SK-N-SH (cell line): ENCODE measurements around the gene RCHY1. TPM values are rescaled to one million over a fixed set of nuclear protein-coding genes. Genes with fewer than 3 reads are reported as not detected.

Experiments used
- CTCF ChIA-PET: fragments of 300-600, 350-600 bp; formaldehyde crosslinking; extraction: SDS; loops from one replicate; lab custom pipeline; 2021; lab: Yijun Ruan, JAX
- POLR2A ChIA-PET: fragments of 350-600 bp; sonication (Branson Sonifier 250); formaldehyde crosslinking; extraction: SDS; loops from one replicate; lab custom pipeline; 2020; ENCODE audit warnings: antibody characterized with exemption, inconsistent platforms; lab: Yijun Ruan, JAX
- DNase-seq: peaks from one replicate; pipeline ENCODE4 v3.0.0; 2012
- H2AFZ ChIP-seq: fragments of 200-600 bp; sonication (generic); 2 replicates; pipeline ENCODE4 v1.8.1; 2016; ENCODE audit warnings: antibody characterized with exemption, mild to moderate bottlenecking, low read depth
- H3F3A ChIP-seq: fragments of 200-600 bp; sonication (generic); replicated peaks from 2 replicates; pipeline ENCODE3; 2016; ENCODE audit warnings: antibody characterized with exemption, mild to moderate bottlenecking; ENCODE audit not compliant: insufficient read depth
- H3K27ac ChIP-seq, 2 experiments: fragments of 200-500 bp in 1 of 2; fragments of 200-600 bp in 1 of 2; sonication (Bioruptor generic) in 1 of 2; sonication (generic), shearing (Covaris generic) in 1 of 2; 2 replicates each; pipeline versions ENCODE4 v1.5.1 to v1.6.1; 2014 to 2016; ENCODE audit warnings: low read depth in 2 of 2, inconsistent platforms in 1 of 2, low read length in 1 of 2, mild to moderate bottlenecking in 1 of 2, mixed read lengths in 1 of 2
- H3K27me3 ChIP-seq: fragments of 200-600 bp; sonication (generic), shearing (Covaris generic); 2 replicates; pipeline ENCODE4 v1.6.1; 2016; ENCODE audit warnings: mixed run types; ENCODE audit not compliant: insufficient read depth
- H3K36me3 ChIP-seq, 2 experiments: fragments of 200-500 bp in 1 of 2; fragments of 200-600 bp in 1 of 2; sonication (Bioruptor generic) in 1 of 2; sonication (generic) in 1 of 2; replicated peaks in 1 of 2; 2 replicates each; pipeline versions ENCODE3 to v1.5.1; 2014 to 2016; ENCODE audit warnings: low read length in 1 of 2, mild to moderate bottlenecking in 1 of 2; ENCODE audit not compliant: insufficient read depth in 2 of 2, control insufficient read depth in 1 of 2
- H3K4me1 ChIP-seq, 2 experiments: fragments of 200-500 bp in 1 of 2; fragments of 200-600 bp in 1 of 2; sonication (Bioruptor generic) in 1 of 2; sonication (generic), shearing (Covaris generic) in 1 of 2; 2 replicates each; pipeline versions ENCODE4 v1.5.1 to v1.6.1; 2014 to 2016; ENCODE audit warnings: low read depth in 1 of 2, low read length in 1 of 2, mixed run types in 1 of 2; ENCODE audit not compliant: insufficient read depth in 2 of 2, control insufficient read depth in 1 of 2
- H3K4me2 ChIP-seq: fragments of 200-600 bp; sonication (generic), shearing (Covaris generic); 2 replicates; pipeline ENCODE4 v1.6.1; 2017; ENCODE audit warnings: mixed run types
- H3K4me3 ChIP-seq, 2 experiments: fragments of 200-500 bp in 1 of 2; fragments of 200-600 bp in 1 of 2; sonication (Bioruptor generic) in 1 of 2; sonication (generic), shearing (Covaris generic) in 1 of 2; 2 replicates each; pipeline versions ENCODE4 v1.5.1 to v1.8.1; 2014 to 2016; ENCODE audit warnings: low read depth in 2 of 2, inconsistent platforms in 1 of 2, low read length in 1 of 2, mild to moderate bottlenecking in 1 of 2, mixed read lengths in 1 of 2, moderate library complexity in 1 of 2
- H3K79me2 ChIP-seq: fragments of 200-600 bp; sonication (generic); 2 replicates; pipeline ENCODE4 v1.8.1; 2017; ENCODE audit warnings: mild to moderate bottlenecking; ENCODE audit not compliant: insufficient read depth
- H3K9ac ChIP-seq: fragments of 200-600 bp; sonication (generic); 2 replicates; pipeline ENCODE4 v1.6.1; 2017; ENCODE audit warnings: mixed run types
- H3K9me2 ChIP-seq: fragments of 200-600 bp; sonication (generic); 2 replicates; pipeline ENCODE4 v1.6.1; 2017; ENCODE audit warnings: mixed run types
- H3K9me3 ChIP-seq: fragments of 200-600 bp; sonication (generic); 2 replicates; pipeline ENCODE4 v1.6.1; 2017; ENCODE audit warnings: mixed run types, mild to moderate bottlenecking, moderate library complexity
- H4K20me1 ChIP-seq: fragments of 200-600 bp; sonication (generic); 2 replicates; pipeline ENCODE4 v1.6.1; 2017; ENCODE audit warnings: mild to moderate bottlenecking, mixed run types; ENCODE audit not compliant: insufficient read depth
- CHD2 ChIP-seq: fragments of 150-350 bp; IDR thresholded peaks from 2 replicates; pipeline ENCODE4 v1.6.1; 2018; ENCODE audit warnings: low read length; ENCODE audit not compliant: partially characterized antibody
- ELF1 ChIP-seq: IDR thresholded peaks from 2 replicates; pipeline ENCODE4 v1.4.0; 2012
- FOSL2 ChIP-seq: IDR thresholded peaks from 2 replicates; pipeline ENCODE4 v1.4.0; 2012; ENCODE audit warnings: low read depth, mild to moderate bottlenecking, moderate library complexity, borderline replicate concordance
- FOXM1 ChIP-seq: IDR thresholded peaks from 2 replicates; pipeline ENCODE4 v1.4.0; 2012; ENCODE audit warnings: low read depth, mild to moderate bottlenecking
- GABPA ChIP-seq: IDR thresholded peaks from 2 replicates; pipeline ENCODE4 v1.4.0; 2012; ENCODE audit warnings: low read depth, mild to moderate bottlenecking
- JUND ChIP-seq: IDR thresholded peaks from 2 replicates; pipeline ENCODE4 v1.4.0; 2012
- POLR2AphosphoS5 ChIP-seq: IDR thresholded peaks from 2 replicates; pipeline ENCODE4 v1.6.1; 2012; ENCODE audit warnings: low read depth, low read length
- RAD21 ChIP-seq: IDR thresholded peaks from 2 replicates; pipeline ENCODE4 v1.6.1; 2012; ENCODE audit warnings: mild to moderate bottlenecking, low read length
- RCOR1 ChIP-seq: fragments of 150-350 bp; IDR thresholded peaks from 2 replicates; pipeline ENCODE4 v1.6.1; 2017; ENCODE audit warnings: antibody characterized with exemption, low read length
- REST ChIP-seq: IDR thresholded peaks from 2 replicates; pipeline ENCODE4 v1.6.1; 2012; ENCODE audit warnings: mild to moderate bottlenecking, low read depth, low read length, moderate library complexity
- RFX5 ChIP-seq: IDR thresholded peaks from 2 replicates; pipeline ENCODE4 v1.6.1; 2012; ENCODE audit warnings: mild to moderate bottlenecking, improper control_type of control experiment, low read length
- SIN3A ChIP-seq: IDR thresholded peaks from 2 replicates; pipeline ENCODE4 v1.6.1; 2012; ENCODE audit warnings: low read depth, mild to moderate bottlenecking, low read length, moderate library complexity, borderline replicate concordance
- SMC3 ChIP-seq: IDR thresholded peaks from 2 replicates; pipeline ENCODE4 v1.6.1; 2012; ENCODE audit warnings: low read depth, low read length, improper control_type of control experiment
- TAF1 ChIP-seq: IDR thresholded peaks from 2 replicates; pipeline ENCODE4 v1.6.1; 2012; ENCODE audit warnings: low read depth, mild to moderate bottlenecking, low read length, moderate library complexity, borderline replicate concordance
- TCF12 ChIP-seq: IDR thresholded peaks from 2 replicates; pipeline ENCODE4 v1.4.0; 2012
- TEAD4 ChIP-seq: IDR thresholded peaks from 2 replicates; pipeline ENCODE4 v1.4.0; 2012; ENCODE audit warnings: mild to moderate bottlenecking, borderline replicate concordance; ENCODE audit not compliant: insufficient read depth
- YY1 ChIP-seq: IDR thresholded peaks from 2 replicates; pipeline ENCODE4 v1.4.0; 2012; ENCODE audit warnings: low read depth, mild to moderate bottlenecking
- WGBS: methylation state at CpG from one replicate; pipeline ENCODE4 v1.1.6; 2017; ENCODE audit warnings: low lambda C conversion rate; 5-methylcytosine and 5-hydroxymethylcytosine counted together
- polyA plus RNA-seq, 3 experiments: library from polyadenylated mRNA; depleted of rRNA; stranded (reverse); fragments of >200 nt; gene quantifications; 2 replicates each; pipeline ENCODE4 v1.2.3, GENCODE V29; 2012
- TF ChIP-seq, protein P1 (sequence below): fragments of 200-600 bp; sonication (generic); IDR thresholded peaks from 2 replicates; pipeline ENCODE4 v1.6.1; 2017; ENCODE audit warnings: antibody characterized with exemption, mild to moderate bottlenecking, moderate library complexity
- TF ChIP-seq, protein P2 (sequence below): IDR thresholded peaks from 2 replicates; pipeline ENCODE4 v1.4.0; 2012; ENCODE audit warnings: low read depth, borderline replicate concordance
- TF ChIP-seq, protein P3 (sequence below): IDR thresholded peaks from 2 replicates; pipeline ENCODE4; 2012

Gene RCHY1
- polyA plus RNA-seq, 1 of the 3 experiments (the other 2 are of a cell fraction), result 17.4 TPM

DNA sequence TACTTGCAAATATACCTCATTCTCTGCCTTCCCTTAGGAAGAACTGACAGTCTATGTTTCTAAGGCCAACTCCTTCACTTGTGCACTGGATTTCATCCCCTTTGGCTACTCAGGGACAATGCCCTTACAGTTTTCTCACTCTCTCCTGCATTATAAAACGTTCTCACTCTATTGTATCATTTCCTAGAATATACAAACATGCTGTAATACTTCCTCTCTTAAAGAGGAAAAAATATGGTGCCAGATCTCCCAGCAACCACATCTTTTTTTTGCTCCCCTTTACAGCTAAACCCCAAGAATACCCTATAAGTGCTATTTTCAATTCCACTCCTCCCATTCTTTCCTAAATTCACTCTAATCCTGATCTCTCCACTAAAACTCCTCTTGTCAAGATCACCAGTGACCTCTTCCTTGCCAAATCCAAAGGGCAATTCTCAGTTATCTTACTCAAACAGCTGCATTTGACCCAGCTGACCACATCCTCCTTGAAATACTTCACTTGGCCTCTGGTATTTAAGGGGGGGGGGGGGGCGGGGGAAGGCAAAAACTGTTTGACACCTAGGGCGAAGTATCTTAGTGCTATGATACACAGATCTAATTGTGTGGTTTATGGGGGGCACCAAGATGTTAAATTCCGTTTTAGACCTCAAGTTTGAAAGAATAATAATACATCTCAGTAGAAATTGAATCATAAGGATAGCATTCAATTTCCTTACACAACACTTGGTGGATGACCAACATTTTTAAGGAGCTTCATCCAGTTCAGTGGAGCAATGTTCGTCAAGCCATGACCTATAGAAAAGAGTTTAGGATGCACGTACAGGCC is 1.6 kb downstream of the RCHY1 start:
- Histone ChIP-seq H3K9ac (no peak overlapping the region), H3K27me3 (no peaks in the 10 kb centered on the region), H3K27ac (peak overlapping the region; percentile 16 to 26; a peak in 2 of 4 replicates), H3K9me3 (no peaks in the 10 kb centered on the region), H3K4me3 (peak overlapping the region; percentile 90 to 93), H3K4me2 (peak overlapping the region; percentile 87), H3K79me2 (peaks cover 68% of the 10 kb centered on the region), H3K36me3 (peaks cover 22 to 33% of the 10 kb centered on the region in 2 experiments), H3F3A (no peaks in the 10 kb centered on the region), H4K20me1 (no peaks in the 10 kb centered on the region), H3K9me2 (no peaks in the 10 kb centered on the region), H3K4me1 (peaks cover 0 to 7% of the 10 kb centered on the region in 2 experiments; a peak in 2 of 4 replicates), H2AFZ (no peak overlapping the region)
- 63% methylated on average over 6 of the region's 6 CpGs for WGBS
- CTCF ChIA-PET, result interaction anchor here (1.3 to 1.6 kb wide), 2 partner anchors 15 to 212 kb away, joined by 4 to 7 read pairs; partner anchors contain the start of gene USO1
- POLR2A ChIA-PET, result no interaction called here
- no peak for DNase-seq
- TF ChIP-seq, protein P1, sequence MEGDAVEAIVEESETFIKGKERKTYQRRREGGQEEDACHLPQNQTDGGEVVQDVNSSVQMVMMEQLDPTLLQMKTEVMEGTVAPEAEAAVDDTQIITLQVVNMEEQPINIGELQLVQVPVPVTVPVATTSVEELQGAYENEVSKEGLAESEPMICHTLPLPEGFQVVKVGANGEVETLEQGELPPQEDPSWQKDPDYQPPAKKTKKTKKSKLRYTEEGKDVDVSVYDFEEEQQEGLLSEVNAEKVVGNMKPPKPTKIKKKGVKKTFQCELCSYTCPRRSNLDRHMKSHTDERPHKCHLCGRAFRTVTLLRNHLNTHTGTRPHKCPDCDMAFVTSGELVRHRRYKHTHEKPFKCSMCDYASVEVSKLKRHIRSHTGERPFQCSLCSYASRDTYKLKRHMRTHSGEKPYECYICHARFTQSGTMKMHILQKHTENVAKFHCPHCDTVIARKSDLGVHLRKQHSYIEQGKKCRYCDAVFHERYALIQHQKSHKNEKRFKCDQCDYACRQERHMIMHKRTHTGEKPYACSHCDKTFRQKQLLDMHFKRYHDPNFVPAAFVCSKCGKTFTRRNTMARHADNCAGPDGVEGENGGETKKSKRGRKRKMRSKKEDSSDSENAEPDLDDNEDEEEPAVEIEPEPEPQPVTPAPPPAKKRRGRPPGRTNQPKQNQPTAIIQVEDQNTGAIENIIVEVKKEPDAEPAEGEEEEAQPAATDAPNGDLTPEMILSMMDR, result no peak
- TF ChIP-seq FOSL2 (no peak), TCF12 (no peak), RCOR1 (no peak), SIN3A (no peak), TAF1 (no peak), TEAD4 (no peak), RFX5 (no peak), FOXM1 (no peak), RAD21 (no peak), JUND (no peak), REST (no peak), CHD2 (no peak), POLR2AphosphoS5 (no peak), SMC3 (no peak), GABPA (no peak), YY1 (no peak), ELF1 (no peak)
- TF ChIP-seq, protein P2, sequence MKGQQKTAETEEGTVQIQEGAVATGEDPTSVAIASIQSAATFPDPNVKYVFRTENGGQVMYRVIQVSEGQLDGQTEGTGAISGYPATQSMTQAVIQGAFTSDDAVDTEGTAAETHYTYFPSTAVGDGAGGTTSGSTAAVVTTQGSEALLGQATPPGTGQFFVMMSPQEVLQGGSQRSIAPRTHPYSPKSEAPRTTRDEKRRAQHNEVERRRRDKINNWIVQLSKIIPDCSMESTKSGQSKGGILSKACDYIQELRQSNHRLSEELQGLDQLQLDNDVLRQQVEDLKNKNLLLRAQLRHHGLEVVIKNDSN, result no peak
- TF ChIP-seq, protein P3, sequence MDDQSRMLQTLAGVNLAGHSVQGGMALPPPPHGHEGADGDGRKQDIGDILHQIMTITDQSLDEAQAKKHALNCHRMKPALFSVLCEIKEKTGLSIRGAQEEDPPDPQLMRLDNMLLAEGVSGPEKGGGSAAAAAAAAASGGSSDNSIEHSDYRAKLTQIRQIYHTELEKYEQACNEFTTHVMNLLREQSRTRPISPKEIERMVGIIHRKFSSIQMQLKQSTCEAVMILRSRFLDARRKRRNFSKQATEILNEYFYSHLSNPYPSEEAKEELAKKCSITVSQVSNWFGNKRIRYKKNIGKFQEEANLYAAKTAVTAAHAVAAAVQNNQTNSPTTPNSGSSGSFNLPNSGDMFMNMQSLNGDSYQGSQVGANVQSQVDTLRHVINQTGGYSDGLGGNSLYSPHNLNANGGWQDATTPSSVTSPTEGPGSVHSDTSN, result no peak
- TF ChIP-seq, all 33 proteins: peak for 0
